ENCODE results near the gene TSPY9.
"Not testable (repeated sequence)": the region's sequence is repeated elsewhere in the genome, so short reads cannot be mapped to it uniquely, and the experiment has no call there.

The TSPY9 gene

GRCh38 chrY:9486967-9487366 lies at the start of gene TSPY9:
TSS of gene TSPY9 (plus strand) at chrY:9487267. CDS start at chrY:9487313, 46 bp downstream.
- in situ Hi-C loops (cut with MboI; ENCODE audit: low sequenced_read_pairs), result not testable (repeated sequence)

- in situ Hi-C loops (cut with MboI; ENCODE audit: low sequenced_read_pairs), result not testable (repeated sequence)
Observed at GRCh38 chrY:9466655-9467054, 20.4 kb upstream of the TSPY9 start, which contains the start of gene TSPY1. TSS of gene TSPY1 (plus strand) at chrY:9466955. CDS start at chrY:9467001, 46 bp downstream.

GRCh38 chrY:9504396-9504795 lies 17.3 kb downstream of the TSPY9 start:
- in situ Hi-C loops (cut with MboI; ENCODE audit: low sequenced_read_pairs), result not testable (repeated sequence)

- in situ Hi-C loops (cut with MboI; ENCODE audit: low sequenced_read_pairs), result not testable (repeated sequence)
Observed at GRCh38 chrY:9516287-9516686, 29.2 kb downstream of the TSPY9 start.

GRCh38 chrY:9527580-9527979 lies 40.5 kb downstream of the TSPY9 start, which contains the start of gene TSPY10:
TSS of gene TSPY10 (plus strand) at chrY:9527880. CDS start at chrY:9527926, 46 bp downstream.
- in situ Hi-C loops (cut with MboI; ENCODE audit: low sequenced_read_pairs), result not testable (repeated sequence)
